ENCODE data around the gene PSMF1.

DNA sequence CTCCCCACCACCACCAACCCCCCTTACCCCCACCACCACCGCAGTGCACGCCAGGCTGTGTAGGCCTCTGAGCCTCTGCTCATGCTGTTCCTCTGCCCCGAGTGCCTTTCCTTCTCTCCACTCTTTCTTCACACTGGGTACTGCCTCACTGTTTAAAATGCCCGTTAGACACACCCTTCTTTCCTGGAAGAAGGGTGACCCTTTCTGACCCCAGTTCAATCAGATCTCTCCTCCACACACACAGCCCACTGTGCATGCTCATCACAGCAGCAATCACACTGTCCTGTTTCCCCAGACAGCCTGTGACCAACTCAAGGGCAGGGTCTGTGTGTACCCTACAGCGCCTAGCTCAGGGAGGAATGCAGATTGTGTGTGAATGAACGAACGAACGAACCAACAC lies 56.4 kb downstream of the PSMF1 start:
- TF ChIP-seq, protein P1, sequence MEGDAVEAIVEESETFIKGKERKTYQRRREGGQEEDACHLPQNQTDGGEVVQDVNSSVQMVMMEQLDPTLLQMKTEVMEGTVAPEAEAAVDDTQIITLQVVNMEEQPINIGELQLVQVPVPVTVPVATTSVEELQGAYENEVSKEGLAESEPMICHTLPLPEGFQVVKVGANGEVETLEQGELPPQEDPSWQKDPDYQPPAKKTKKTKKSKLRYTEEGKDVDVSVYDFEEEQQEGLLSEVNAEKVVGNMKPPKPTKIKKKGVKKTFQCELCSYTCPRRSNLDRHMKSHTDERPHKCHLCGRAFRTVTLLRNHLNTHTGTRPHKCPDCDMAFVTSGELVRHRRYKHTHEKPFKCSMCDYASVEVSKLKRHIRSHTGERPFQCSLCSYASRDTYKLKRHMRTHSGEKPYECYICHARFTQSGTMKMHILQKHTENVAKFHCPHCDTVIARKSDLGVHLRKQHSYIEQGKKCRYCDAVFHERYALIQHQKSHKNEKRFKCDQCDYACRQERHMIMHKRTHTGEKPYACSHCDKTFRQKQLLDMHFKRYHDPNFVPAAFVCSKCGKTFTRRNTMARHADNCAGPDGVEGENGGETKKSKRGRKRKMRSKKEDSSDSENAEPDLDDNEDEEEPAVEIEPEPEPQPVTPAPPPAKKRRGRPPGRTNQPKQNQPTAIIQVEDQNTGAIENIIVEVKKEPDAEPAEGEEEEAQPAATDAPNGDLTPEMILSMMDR (IDR thresholded peaks at IDR 0.05; ENCODE audit: low read length), result no peak
- TF ChIP-seq EZH2phosphoT487 (IDR thresholded peaks at IDR 0.05; ENCODE audit: low read length) (no peak), EZH2 (optimal IDR thresholded peaks at IDR 0.05; ENCODE audit: low read depth, low read length) (no peak)

Data from MM.1S (cell line).